Heart right ventricle (tissue), 16 donors: ENCODE data around the gene TMEM212. TPM values are rescaled to one million over a fixed set of nuclear protein-coding genes. Genes with fewer than 3 reads are reported as not detected.

ENCODE experiments used
- ATAC-seq, 8 donors: fragments of 200-7000 bp; cut with Tn5 transposase; one replicate each; pipeline ENCODE4 v1.9.1; 2020; ENCODE audit warnings: mild to moderate bottlenecking in 8 of 8, moderate library complexity in 8 of 8, moderate number of reproducible peaks in 1 of 8
- DNase-seq, 2 donors: peaks; one replicate each; pipeline ENCODE4 v3.0.0-alpha.2; 2020
- H3K27ac ChIP-seq, 10 donors: fragments of 200-600 bp; sonication (generic) in 2 of 10; one replicate each; pipeline versions ENCODE4 v1.5.0 to v1.8.0; 2020 to 2022; ENCODE audit warnings: mild to moderate bottlenecking in 3 of 10
- H3K27me3 ChIP-seq, 7 donors: fragments of 200-600 bp; one replicate each; pipeline ENCODE4 v1.8.0; 2021 to 2022; ENCODE audit warnings: mild to moderate bottlenecking in 2 of 7
- H3K36me3 ChIP-seq, 9 donors: fragments of 200-600 bp; sonication (generic) in 1 of 9; one replicate each; pipeline versions ENCODE4 v1.5.0 to v1.8.0; 2020 to 2022; ENCODE audit warnings: mild to moderate bottlenecking in 2 of 9
- H3K4me1 ChIP-seq, 9 donors: fragments of 200-600 bp; sonication (generic) in 1 of 9; one replicate each; pipeline versions ENCODE4 v1.5.0 to v1.8.0; 2020 to 2022; ENCODE audit warnings: mild to moderate bottlenecking in 4 of 9
- H3K4me3 ChIP-seq, 10 donors: fragments of 200-600 bp; sonication (generic) in 2 of 10; one replicate each; pipeline versions ENCODE4 v1.5.0 to v1.8.0; 2020 to 2022; ENCODE audit warnings: mild to moderate bottlenecking in 7 of 10, moderate library complexity in 2 of 10
- H3K9me3 ChIP-seq, 11 donors: fragments of 200-600 bp in 10 of 11; sonication (generic) in 2 of 11; one replicate each; pipeline versions ENCODE4 v1.5.0 to v1.8.0; 2013 to 2022; ENCODE audit warnings: mild to moderate bottlenecking in 2 of 11, control low read depth in 1 of 11, moderate library complexity in 1 of 11
- CTCF ChIP-seq, 9 donors: fragments of 200-600 bp; sonication (generic) in 2 of 9; IDR thresholded peaks; one replicate each; pipeline versions ENCODE4 v1.5.0 to v1.8.0; 2021 to 2022; ENCODE audit warnings: antibody characterized with exemption in 9 of 9, mild to moderate bottlenecking in 5 of 9, moderate library complexity in 1 of 9
- WGBS, 2 donors: extraction: QIAGEN DNeasy Blood & Tissue Kit; methylation state at CpG; one replicate each; pipeline ENCODE4 v1.1.7; 2013; ENCODE audit warnings: inconsistent platforms in 1 of 2; 5-methylcytosine and 5-hydroxymethylcytosine counted together
- intact Hi-C, 10 donors: fragments of 100-400 bp; cut with DNase I; formaldehyde crosslinking; loops; one replicate each; pipeline versions ENCODE4 v1.11.1 to v1.14.2; 2022
- polyA plus RNA-seq, 2 donors: library from polyadenylated mRNA; stranded (reverse); fragments of 200-250 nt; gene quantifications; one replicate each; pipeline ENCODE4 v1.2.3, GENCODE V29; 2013
- total RNA-seq, 10 donors: library from RNA; stranded (reverse); fragmentation: NEBNext Ultra II Directional in 3 of 10; extraction: Animal tissue kit (Norgen Biotek cat#: 25700) in 3 of 10; gene quantifications; one replicate each; pipeline versions ENCODE4 v1.2.1 to v1.2.4, GENCODE V29; 2021 to 2023
- donor health status: Arrhythmogenic right ventricular cardiomyopathy.
- donor health status: ischemic (EF 13 %, LVEDD 7.1; RV severe dilation, severe dysfunction).
- donor health status: healthy with polysubstance abuse.
- donor health status: DM: no; HTN: yes; CAD: no.
- donor health status: DM: no; HTN: no; CAD: no.
- donor health status: ischemic (EF 25% LVEDD 6.9; RV normal size, moderate dysfunction).
- donor health status: ischemic (EF 25% LVEDD 5.7; RV mildly dilated, moderate dysfunction).
- donor health status: healthy.
- donor health status: DM: yes; HTN: yes; CAD: no.
- donor health status: Ischemic cardiomyopathy.
- donor health status: ischemic (EF 35%, LVEDD 5.7; RV mildly dilated, moderate dysfunction).
- donor health status: nonischemic (EF 11% LVEDD 7.7; RV severe dilation, severe dysfunction).
- donor health status: DM: yes; HTN: yes; CAD: no.
- donor health status: PGD.
- donor health status: ischemic (EF 29% LVEDD 5.4; RV normal size, mild dysfunction).
- donor health status: nonischemic (EF 23%, LVEDD 6.1; RV moderate dilation, normal function).

TMEM212 gene
- total and polyA plus RNA-seq, 12 donors = not detected

GRCh38 chr3:171895900-171896299 lies 52.8 kb downstream of the TMEM212 start:
- H3K4me3 ChIP-seq = no peak overlapping the region
- WGBS, 2 donors = 88 to 89% methylated on average over 5 of the region's 5 CpGs
- DNase-seq (no peak), ATAC-seq (no peak)
- no peaks in the 10 kb centered on the region for H3K27me3 ChIP-seq
- H3K36me3 ChIP-seq = no peaks in the 10 kb centered on the region
- intact Hi-C loops = no loop called here
- H3K27ac ChIP-seq = no peak overlapping the region
- no peaks in the 10 kb centered on the region for H3K4me1 ChIP-seq
- TF ChIP-seq CTCF (IDR thresholded peaks at IDR 0.05) = no peak
- H3K9me3 ChIP-seq = no peaks in the 10 kb centered on the region

- Histone ChIP-seq H3K4me3 (no peak overlapping the region), H3K9me3 (no peaks in the 10 kb centered on the region), H3K27ac (no peak overlapping the region), H3K36me3 (no peaks in the 10 kb centered on the region), H3K27me3 (no peaks in the 10 kb centered on the region), H3K4me1 (no peaks in the 10 kb centered on the region)
- 91 to 92% methylated on average over 3 of the region's 3 CpGs for WGBS, 2 donors
- no peak for TF ChIP-seq CTCF (IDR thresholded peaks at IDR 0.05)
- intact Hi-C loops = no loop called here
- DNase-seq = no peak
- no peak for ATAC-seq
These were observed 53.2 kb downstream of the TMEM212 start for GRCh38 chr3:171896316-171896715.

- Histone ChIP-seq H3K9me3 (no peaks in the 10 kb centered on the region), H3K36me3 (no peaks in the 10 kb centered on the region), H3K4me1 (no peaks in the 10 kb centered on the region), H3K27ac (no peak overlapping the region), H3K27me3 (no peaks in the 10 kb centered on the region), H3K4me3 (no peak overlapping the region)
- 97 to 100% methylated on average over 1 of the region's 1 CpG for WGBS, 2 donors
- no peak for ATAC-seq
- DNase-seq = no peak
- no peak for TF ChIP-seq CTCF (IDR thresholded peaks at IDR 0.05)
- intact Hi-C loops = no loop called here
These were observed 55.0 kb downstream of the TMEM212 start for GRCh38 chr3:171898192-171898591.

- H3K9me3 ChIP-seq = no peaks in the 10 kb centered on the region
- no peak for TF ChIP-seq CTCF (IDR thresholded peaks at IDR 0.05)
- H3K4me3 ChIP-seq = no peak overlapping the region
- H3K36me3 ChIP-seq = no peaks in the 10 kb centered on the region
- H3K27me3 ChIP-seq = no peaks in the 10 kb centered on the region
- DNase-seq = no peak
- H3K4me1 ChIP-seq = no peaks in the 10 kb centered on the region
- WGBS, 2 donors = 90 to 92% methylated on average over 14 of the region's 14 CpGs
- no peak for ATAC-seq
- intact Hi-C loops = no loop called here
- H3K27ac ChIP-seq = no peak overlapping the region
These were observed 57.3 kb downstream of the TMEM212 start for GRCh38 chr3:171900446-171900845.
